Measurements from ENCODE around the gene SKIL.

SKIL gene

GRCh38 chr3:170321321-170322034 is 36.0 kb upstream of the SKIL start:
- no peak overlapping the region for H2AFZ ChIP-seq
- no peaks in the 10 kb centered on the region for H3K79me2 ChIP-seq
- H3K27me3 ChIP-seq (ENCODE audit: control insufficient read depth, insufficient read depth, low read length): no peaks in the 10 kb centered on the region
- no peaks in the 10 kb centered on the region for H3K9me3 ChIP-seq (ENCODE audit: control insufficient read depth, low read length)
- no peak for TF ChIP-seq CTCF (IDR thresholded peaks at IDR 0.05)
- H3K9ac ChIP-seq: no peak overlapping the region
- H3K27ac ChIP-seq: no peak overlapping the region
- no peaks in the 10 kb centered on the region for H3K4me1 ChIP-seq
- no peaks in the 10 kb centered on the region for H3K36me3 ChIP-seq (ENCODE audit: control insufficient read depth, insufficient read depth, low read length)
- no peak overlapping the region for H3K4me3 ChIP-seq (ENCODE audit: low read depth, low read length)
- no peak overlapping the region for H3K4me2 ChIP-seq (ENCODE audit: low read length)

- no peak overlapping the region for H3K4me2 ChIP-seq (ENCODE audit: low read length)
- no peak overlapping the region for H3K9ac ChIP-seq
- no peaks in the 10 kb centered on the region for H3K9me3 ChIP-seq (ENCODE audit: control insufficient read depth, low read length)
- no peak overlapping the region for H3K4me3 ChIP-seq (ENCODE audit: low read depth, low read length)
- H3K36me3 ChIP-seq (ENCODE audit: control insufficient read depth, insufficient read depth, low read length): no peaks in the 10 kb centered on the region
- no peaks in the 10 kb centered on the region for H3K4me1 ChIP-seq
- H3K27me3 ChIP-seq (ENCODE audit: control insufficient read depth, insufficient read depth, low read length): no peaks in the 10 kb centered on the region
- no peak for TF ChIP-seq CTCF (IDR thresholded peaks at IDR 0.05)
- no peak overlapping the region for H3K27ac ChIP-seq
- H3K79me2 ChIP-seq: no peaks in the 10 kb centered on the region
- no peak overlapping the region for H2AFZ ChIP-seq
Measured at GRCh38 chr3:170322566-170323269, 34.8 kb upstream of the SKIL start.

GRCh38 chr3:170323331-170323730 is 34.2 kb upstream of the SKIL start:
- no peak for TF ChIP-seq CTCF (IDR thresholded peaks at IDR 0.05)
- H3K36me3 ChIP-seq (ENCODE audit: control insufficient read depth, insufficient read depth, low read length): no peaks in the 10 kb centered on the region

GRCh38 chr3:170324962-170325361 is 32.6 kb upstream of the SKIL start:
- no peak overlapping the region for H2AFZ ChIP-seq
- no peak for TF ChIP-seq CTCF (IDR thresholded peaks at IDR 0.05)
- H3K79me2 ChIP-seq: no peaks in the 10 kb centered on the region
- no peaks in the 10 kb centered on the region for H3K36me3 ChIP-seq (ENCODE audit: control insufficient read depth, insufficient read depth, low read length)
- no peak overlapping the region for H3K9ac ChIP-seq
- no peaks in the 10 kb centered on the region for H3K27me3 ChIP-seq (ENCODE audit: control insufficient read depth, insufficient read depth, low read length)
- no peaks in the 10 kb centered on the region for H3K4me1 ChIP-seq
- H3K27ac ChIP-seq: no peak overlapping the region
- H3K4me2 ChIP-seq (ENCODE audit: low read length): no peak overlapping the region
- no peak overlapping the region for H3K4me3 ChIP-seq (ENCODE audit: low read depth, low read length)
- H3K9me3 ChIP-seq (ENCODE audit: control insufficient read depth, low read length): no peaks in the 10 kb centered on the region

More at GRCh38 chr3:170323331-170323730, 34.2 kb upstream of the SKIL start:
- H3K4me3 ChIP-seq (ENCODE audit: low read depth, low read length): no peak overlapping the region
- no peaks in the 10 kb centered on the region for H3K4me1 ChIP-seq
- no peaks in the 10 kb centered on the region for H3K27me3 ChIP-seq (ENCODE audit: control insufficient read depth, insufficient read depth, low read length)
- H3K9ac ChIP-seq: no peak overlapping the region
- H3K79me2 ChIP-seq: no peaks in the 10 kb centered on the region
- no peak overlapping the region for H2AFZ ChIP-seq
- H3K4me2 ChIP-seq (ENCODE audit: low read length): no peak overlapping the region
- H3K9me3 ChIP-seq (ENCODE audit: control insufficient read depth, low read length): no peaks in the 10 kb centered on the region
- H3K27ac ChIP-seq: no peak overlapping the region

Data from parathyroid adenoma (tissue), 2 donors.